HepG2 (cell line): ENCODE results near the gene CYP27B1. TPM values are rescaled to one million over a fixed set of nuclear protein-coding genes. Genes with fewer than 3 reads are reported as not detected.

ENCODE experiments used
- ATF5 ChIP-seq: sonication (generic); formaldehyde crosslinking; IDR thresholded peaks from 2 replicates; pipeline ENCODE4 v1.4.0; 2020; ENCODE audit warnings: mild to moderate bottlenecking, low read depth, missing genetic modification reagents
- BCL6 ChIP-seq: IDR thresholded peaks from 2 replicates; pipeline ENCODE4 v1.6.1; 2016; ENCODE audit warnings: missing genetic modification reagents, missing compliant biosample characterization
- FOSL1 ChIP-seq: sonication (generic); formaldehyde crosslinking; IDR thresholded peaks from 2 replicates; pipeline ENCODE4 v1.9.0; 2021; ENCODE audit warnings: missing genetic modification reagents, borderline replicate concordance
- HOXA3 ChIP-seq: sonication (generic); formaldehyde crosslinking; IDR thresholded peaks from 2 replicates; pipeline ENCODE4 v1.5.0; 2020; ENCODE audit warnings: missing genetic modification reagents
- MTF2 ChIP-seq: sonication (generic); formaldehyde crosslinking; IDR thresholded peaks from 2 replicates; pipeline ENCODE4 v1.5.0; 2020; ENCODE audit warnings: missing genetic modification reagents, borderline replicate concordance
- POLR2A ChIP-seq, 2 experiments: IDR thresholded peaks; 2 replicates each; pipeline ENCODE4 v1.6.1; 2011; ENCODE audit warnings: low read depth in 2 of 2, low read length in 2 of 2, mild to moderate bottlenecking in 1 of 2, moderate library complexity in 1 of 2; ENCODE audit not compliant: insufficient read depth in 1 of 2
- ZMYM3 ChIP-seq: sonication (generic); formaldehyde crosslinking; IDR thresholded peaks from 2 replicates; pipeline ENCODE4 v1.5.1; 2020; ENCODE audit warnings: mild to moderate bottlenecking, missing genetic modification reagents
- ZNF318 ChIP-seq: sonication (generic); formaldehyde crosslinking; IDR thresholded peaks from 2 replicates; pipeline ENCODE4 v1.4.0; 2020; ENCODE audit warnings: mild to moderate bottlenecking, missing genetic modification reagents
- ZNF530 ChIP-seq: sonication (generic); formaldehyde crosslinking; IDR thresholded peaks from 2 replicates; pipeline ENCODE4 v1.5.0; 2020; ENCODE audit warnings: low read depth, mild to moderate bottlenecking, missing genetic modification reagents
- ZNF703 ChIP-seq: sonication (generic); formaldehyde crosslinking; IDR thresholded peaks from 2 replicates; pipeline ENCODE4 v1.5.1; 2020; ENCODE audit warnings: missing genetic modification reagents, mild to moderate bottlenecking, moderate library complexity, borderline replicate concordance
- ZNF720 ChIP-seq: sonication (generic); formaldehyde crosslinking; IDR thresholded peaks from 2 replicates; pipeline ENCODE4 v1.4.0; 2020; ENCODE audit warnings: missing genetic modification reagents
- ZNF788 ChIP-seq: sonication (generic); formaldehyde crosslinking; IDR thresholded peaks from 2 replicates; pipeline ENCODE4 v1.5.0; 2020; ENCODE audit warnings: mild to moderate bottlenecking, missing genetic modification reagents, borderline replicate concordance
- polyA plus RNA-seq, 8 experiments: library from polyadenylated mRNA; depleted of rRNA in 3 of 8; stranded (reverse) in 7 of 8; unstranded in 1 of 8; fragments of >200 nt; fragmentation: Illumina TruSeq in 4 of 8; extraction: Trizol in 4 of 8; gene quantifications; 2 replicates each; pipeline versions ENCODE4 v1.2.1 to v1.2.3, GENCODE V29; 2011 to 2016; ENCODE audit warnings: low read depth in 4 of 8, missing spikeins in 1 of 8, mixed read lengths in 1 of 8; ENCODE audit not compliant: insufficient read depth in 1 of 8
- total RNA-seq, 5 experiments: library from RNA; depleted of rRNA; stranded (reverse); fragments of >200 nt; fragmentation: Illumina TruSeq; extraction: Trizol; gene quantifications; 2 replicates each; pipeline ENCODE4 v1.2.3, GENCODE V29; 2016; ENCODE audit warnings: low read depth in 1 of 5
- TF ChIP-seq, protein P1 (sequence below): IDR thresholded peaks from 2 replicates; pipeline ENCODE4 v1.6.1; 2012; ENCODE audit warnings: low read length, improper control_type of control experiment
- TF ChIP-seq, protein P2 (sequence below): sonication (generic); formaldehyde crosslinking; IDR thresholded peaks from 2 replicates; pipeline ENCODE4 v1.4.0; 2020; ENCODE audit warnings: missing genetic modification reagents

Gene CYP27B1
- total and polyA plus RNA-seq, 2 of the 13 experiments (the other 11 are each of a cell fraction or from before 2014, with no cell fraction given), result 2.3 to 3.0 TPM

- TF ChIP-seq, protein P1, sequence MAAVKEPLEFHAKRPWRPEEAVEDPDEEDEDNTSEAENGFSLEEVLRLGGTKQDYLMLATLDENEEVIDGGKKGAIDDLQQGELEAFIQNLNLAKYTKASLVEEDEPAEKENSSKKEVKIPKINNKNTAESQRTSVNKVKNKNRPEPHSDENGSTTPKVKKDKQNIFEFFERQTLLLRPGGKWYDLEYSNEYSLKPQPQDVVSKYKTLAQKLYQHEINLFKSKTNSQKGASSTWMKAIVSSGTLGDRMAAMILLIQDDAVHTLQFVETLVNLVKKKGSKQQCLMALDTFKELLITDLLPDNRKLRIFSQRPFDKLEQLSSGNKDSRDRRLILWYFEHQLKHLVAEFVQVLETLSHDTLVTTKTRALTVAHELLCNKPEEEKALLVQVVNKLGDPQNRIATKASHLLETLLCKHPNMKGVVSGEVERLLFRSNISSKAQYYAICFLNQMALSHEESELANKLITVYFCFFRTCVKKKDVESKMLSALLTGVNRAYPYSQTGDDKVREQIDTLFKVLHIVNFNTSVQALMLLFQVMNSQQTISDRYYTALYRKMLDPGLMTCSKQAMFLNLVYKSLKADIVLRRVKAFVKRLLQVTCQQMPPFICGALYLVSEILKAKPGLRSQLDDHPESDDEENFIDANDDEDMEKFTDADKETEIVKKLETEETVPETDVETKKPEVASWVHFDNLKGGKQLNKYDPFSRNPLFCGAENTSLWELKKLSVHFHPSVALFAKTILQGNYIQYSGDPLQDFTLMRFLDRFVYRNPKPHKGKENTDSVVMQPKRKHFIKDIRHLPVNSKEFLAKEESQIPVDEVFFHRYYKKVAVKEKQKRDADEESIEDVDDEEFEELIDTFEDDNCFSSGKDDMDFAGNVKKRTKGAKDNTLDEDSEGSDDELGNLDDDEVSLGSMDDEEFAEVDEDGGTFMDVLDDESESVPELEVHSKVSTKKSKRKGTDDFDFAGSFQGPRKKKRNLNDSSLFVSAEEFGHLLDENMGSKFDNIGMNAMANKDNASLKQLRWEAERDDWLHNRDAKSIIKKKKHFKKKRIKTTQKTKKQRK, result no peak
- TF ChIP-seq ZMYM3 (no peak), ZNF530 (CRISPR knock-in tag) (no peak), ZNF720 (CRISPR knock-in tag) (no peak), POLR2A (IDR thresholded peaks at IDR 0.05; ENCODE audit: insufficient read depth in 1 of 2, low read depth in 2 of 2, low read length in 2 of 2) (peak; percentile 75 to 80), HOXA3 (CRISPR knock-in tag) (peak; percentile 88), FOSL1 (CRISPR knock-in tag) (peak; percentile 10; the same call in 1 of the 2 replicates), MTF2 (CRISPR knock-in tag) (no peak; the same call in 1 of the 2 replicates), ATF5 (no peak), ZNF788 (CRISPR knock-in tag) (peak; percentile 98), ZNF318 (no peak; the same call in none of the 2 replicates), BCL6 (CRISPR knock-in tag) (peak; percentile 45; the same call in 1 of the 2 replicates), ZNF703 (CRISPR knock-in tag) (0 out of 2 replicates have a peak, but pooled peaks have one; percentile 55)
- TF ChIP-seq, protein P2, sequence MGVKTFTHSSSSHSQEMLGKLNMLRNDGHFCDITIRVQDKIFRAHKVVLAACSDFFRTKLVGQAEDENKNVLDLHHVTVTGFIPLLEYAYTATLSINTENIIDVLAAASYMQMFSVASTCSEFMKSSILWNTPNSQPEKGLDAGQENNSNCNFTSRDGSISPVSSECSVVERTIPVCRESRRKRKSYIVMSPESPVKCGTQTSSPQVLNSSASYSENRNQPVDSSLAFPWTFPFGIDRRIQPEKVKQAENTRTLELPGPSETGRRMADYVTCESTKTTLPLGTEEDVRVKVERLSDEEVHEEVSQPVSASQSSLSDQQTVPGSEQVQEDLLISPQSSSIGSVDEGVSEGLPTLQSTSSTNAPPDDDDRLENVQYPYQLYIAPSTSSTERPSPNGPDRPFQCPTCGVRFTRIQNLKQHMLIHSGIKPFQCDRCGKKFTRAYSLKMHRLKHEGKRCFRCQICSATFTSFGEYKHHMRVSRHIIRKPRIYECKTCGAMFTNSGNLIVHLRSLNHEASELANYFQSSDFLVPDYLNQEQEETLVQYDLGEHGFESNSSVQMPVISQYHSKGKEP (CRISPR knock-in tag), result no peak
Measured at GRCh38 chr12:57751788-57752667, 14.8 kb downstream of the CYP27B1 start, which contains the start of gene CDK4 (continued).
